ENCODE measurements around the gene OR2F2.

Gene OR2F2

DNA sequence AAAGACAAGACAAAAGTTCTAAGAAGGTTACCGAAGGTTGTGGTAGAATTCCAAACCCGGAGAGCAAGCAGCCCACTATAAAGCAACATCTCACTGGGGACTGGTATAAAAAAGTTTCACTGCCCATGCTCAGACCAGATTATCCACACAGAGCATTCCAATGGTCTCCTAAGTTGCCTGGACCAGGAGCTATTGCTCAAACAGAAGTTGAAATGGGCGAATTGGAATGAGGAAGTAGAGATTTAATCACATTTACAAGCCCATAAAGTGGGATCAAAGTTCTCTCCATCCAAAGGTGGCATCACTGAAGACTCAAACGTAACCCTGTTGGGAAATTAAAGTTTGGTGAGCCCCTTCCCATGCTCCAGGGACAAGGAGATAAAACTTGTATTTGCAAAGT, 39.4 kb downstream of the OR2F2 start:
- Histone ChIP-seq H3F3A (ENCODE audit: insufficient read depth, low read length) (no peaks in the 10 kb centered on the region), H2AFZ (ENCODE audit: low read length) (no peak overlapping the region), H3K9me3 (replicated peaks; ENCODE audit: insufficient read depth, low read length) (no peaks in the 10 kb centered on the region), H3K9me2 (replicated peaks; ENCODE audit: insufficient read depth, low read length) (no peaks in the 10 kb centered on the region), H3K27ac (ENCODE audit: low read length) (no peak overlapping the region), H3K4me3 (ENCODE audit: low read length) (no peak overlapping the region), H3K4me2 (ENCODE audit: low read depth, low read length) (no peak overlapping the region), H3K4me1 (ENCODE audit: low read length) (no peaks in the 10 kb centered on the region), H3K27me3 (replicated peaks; ENCODE audit: insufficient read depth, low read length) (no peaks in the 10 kb centered on the region), H3K36me3 (replicated peaks; ENCODE audit: insufficient read depth, low read length) (no peaks in the 10 kb centered on the region), H3K9ac (ENCODE audit: low read length) (no peak overlapping the region), H4K20me1 (ENCODE audit: insufficient read depth, low read length) (no peaks in the 10 kb centered on the region), H3K79me2 (ENCODE audit: low read length) (no peaks in the 10 kb centered on the region)
- DNase-seq, result no peak
- TF ChIP-seq, protein P1, sequence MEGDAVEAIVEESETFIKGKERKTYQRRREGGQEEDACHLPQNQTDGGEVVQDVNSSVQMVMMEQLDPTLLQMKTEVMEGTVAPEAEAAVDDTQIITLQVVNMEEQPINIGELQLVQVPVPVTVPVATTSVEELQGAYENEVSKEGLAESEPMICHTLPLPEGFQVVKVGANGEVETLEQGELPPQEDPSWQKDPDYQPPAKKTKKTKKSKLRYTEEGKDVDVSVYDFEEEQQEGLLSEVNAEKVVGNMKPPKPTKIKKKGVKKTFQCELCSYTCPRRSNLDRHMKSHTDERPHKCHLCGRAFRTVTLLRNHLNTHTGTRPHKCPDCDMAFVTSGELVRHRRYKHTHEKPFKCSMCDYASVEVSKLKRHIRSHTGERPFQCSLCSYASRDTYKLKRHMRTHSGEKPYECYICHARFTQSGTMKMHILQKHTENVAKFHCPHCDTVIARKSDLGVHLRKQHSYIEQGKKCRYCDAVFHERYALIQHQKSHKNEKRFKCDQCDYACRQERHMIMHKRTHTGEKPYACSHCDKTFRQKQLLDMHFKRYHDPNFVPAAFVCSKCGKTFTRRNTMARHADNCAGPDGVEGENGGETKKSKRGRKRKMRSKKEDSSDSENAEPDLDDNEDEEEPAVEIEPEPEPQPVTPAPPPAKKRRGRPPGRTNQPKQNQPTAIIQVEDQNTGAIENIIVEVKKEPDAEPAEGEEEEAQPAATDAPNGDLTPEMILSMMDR (IDR thresholded peaks at IDR 0.05; ENCODE audit: low read length), result no peak
- TF ChIP-seq EZH2phosphoT487 (IDR thresholded peaks at IDR 0.05; ENCODE audit: low read length) (no peak), EZH2 (optimal IDR thresholded peaks at IDR 0.05; ENCODE audit: low read depth, low read length) (no peak)

DNA sequence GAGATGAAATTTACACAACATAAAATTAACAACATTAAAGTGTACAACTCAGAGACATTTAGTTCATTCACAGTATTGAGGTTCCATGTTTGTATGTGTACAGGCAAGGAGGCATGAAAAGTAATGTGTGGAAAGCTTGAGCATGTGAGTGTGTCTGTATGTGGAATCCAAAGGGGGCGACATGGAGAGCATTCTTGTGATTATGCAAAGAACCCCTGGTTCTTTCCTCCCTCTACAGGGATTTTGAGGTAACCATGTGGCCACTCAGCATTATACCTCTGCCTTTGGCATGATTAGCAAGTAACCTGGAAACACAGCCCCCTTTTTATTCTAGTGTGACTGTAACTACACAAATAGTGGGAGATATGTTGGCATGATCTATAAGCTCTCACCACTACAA, 40.6 kb downstream of the OR2F2 start:
- Histone ChIP-seq H3K4me2 (ENCODE audit: low read depth, low read length) (no peak overlapping the region), H3F3A (ENCODE audit: insufficient read depth, low read length) (no peaks in the 10 kb centered on the region), H3K9me3 (replicated peaks; ENCODE audit: insufficient read depth, low read length) (no peaks in the 10 kb centered on the region), H3K27me3 (replicated peaks; ENCODE audit: insufficient read depth, low read length) (no peaks in the 10 kb centered on the region), H3K36me3 (replicated peaks; ENCODE audit: insufficient read depth, low read length) (no peaks in the 10 kb centered on the region), H3K79me2 (ENCODE audit: low read length) (no peaks in the 10 kb centered on the region), H3K9me2 (replicated peaks; ENCODE audit: insufficient read depth, low read length) (no peaks in the 10 kb centered on the region), H3K9ac (ENCODE audit: low read length) (no peak overlapping the region), H3K4me3 (ENCODE audit: low read length) (no peak overlapping the region), H2AFZ (ENCODE audit: low read length) (no peak overlapping the region), H3K4me1 (ENCODE audit: low read length) (no peaks in the 10 kb centered on the region), H3K27ac (ENCODE audit: low read length) (no peak overlapping the region), H4K20me1 (ENCODE audit: insufficient read depth, low read length) (no peaks in the 10 kb centered on the region)
- TF ChIP-seq EZH2phosphoT487 (IDR thresholded peaks at IDR 0.05; ENCODE audit: low read length) (no peak), EZH2 (optimal IDR thresholded peaks at IDR 0.05; ENCODE audit: low read depth, low read length) (no peak)
- TF ChIP-seq, protein P1 (IDR thresholded peaks at IDR 0.05; ENCODE audit: low read length), result no peak
- DNase-seq, result no peak

DNA sequence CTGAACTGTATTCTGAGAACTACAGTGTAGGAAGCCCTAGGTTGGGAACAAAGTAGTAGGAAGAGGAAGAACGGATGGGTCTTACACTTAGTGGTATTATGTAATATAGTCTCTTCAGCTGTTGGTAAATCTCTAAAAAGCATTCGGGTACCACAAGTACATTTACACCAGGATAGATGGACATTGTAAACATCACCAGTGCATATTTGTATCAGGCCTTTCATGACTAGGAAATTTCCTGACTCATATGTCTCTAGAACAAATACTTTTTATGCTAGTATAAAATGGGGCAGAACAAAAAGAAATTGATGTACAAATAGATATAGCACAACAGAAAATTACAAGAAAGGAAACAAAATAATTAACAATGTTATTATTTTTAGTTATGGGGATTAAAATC, 43.6 kb downstream of the OR2F2 start:
- TF ChIP-seq EZH2 (optimal IDR thresholded peaks at IDR 0.05; ENCODE audit: low read depth, low read length), result no peak
- TF ChIP-seq, protein P1 (IDR thresholded peaks at IDR 0.05; ENCODE audit: low read length), result no peak
- TF ChIP-seq EZH2phosphoT487 (IDR thresholded peaks at IDR 0.05; ENCODE audit: low read length), result no peak
- H3K4me2 ChIP-seq (ENCODE audit: low read depth, low read length), result no peak overlapping the region
- no peaks in the 10 kb centered on the region for H3K36me3 ChIP-seq (replicated peaks; ENCODE audit: insufficient read depth, low read length)
- H2AFZ ChIP-seq (ENCODE audit: low read length), result no peak overlapping the region
- no peaks in the 10 kb centered on the region for H4K20me1 ChIP-seq (ENCODE audit: insufficient read depth, low read length)
- no peaks in the 10 kb centered on the region for H3F3A ChIP-seq (ENCODE audit: insufficient read depth, low read length)
- H3K4me1 ChIP-seq (ENCODE audit: low read length), result no peaks in the 10 kb centered on the region
- no peak for DNase-seq
- no peak overlapping the region for H3K9ac ChIP-seq (ENCODE audit: low read length)
- H3K9me3 ChIP-seq (replicated peaks; ENCODE audit: insufficient read depth, low read length), result no peaks in the 10 kb centered on the region
- no peaks in the 10 kb centered on the region for H3K79me2 ChIP-seq (ENCODE audit: low read length)
- no peaks in the 10 kb centered on the region for H3K9me2 ChIP-seq (replicated peaks; ENCODE audit: insufficient read depth, low read length)
- H3K4me3 ChIP-seq (ENCODE audit: low read length), result no peak overlapping the region
- no peak overlapping the region for H3K27ac ChIP-seq (ENCODE audit: low read length)
- H3K27me3 ChIP-seq (replicated peaks; ENCODE audit: insufficient read depth, low read length), result no peaks in the 10 kb centered on the region

Measured in MM.1S (cell line).